Muscle layer of duodenum (tissue), 2 donors: ENCODE results near the gene MSTO1.
A peak's percentile ranks its signal among the peaks of the same experiment; 100 is the strongest.
"Not testable (repeated sequence)": the region's sequence is repeated elsewhere in the genome, so short reads cannot be mapped to it uniquely, and the experiment has no call there.

Experiments used
- H3K27ac ChIP-seq: one replicate; pipeline ENCODE4 v1.7.0; 2013; ENCODE audit warnings: mild to moderate bottlenecking, low read length
- H3K27me3 ChIP-seq: one replicate; pipeline ENCODE4 v1.7.0; 2013; ENCODE audit warnings: low read depth, mild to moderate bottlenecking, control low read depth, low read length
- H3K36me3 ChIP-seq, 2 donors: one replicate each; pipeline ENCODE4 v1.7.0; 2013; ENCODE audit warnings: low read length in 2 of 2, control low read depth in 1 of 2, mild to moderate bottlenecking in 1 of 2; ENCODE audit not compliant: insufficient read depth in 2 of 2, control insufficient read depth in 1 of 2
- H3K4me1 ChIP-seq, 2 donors: one replicate each; pipeline ENCODE4 v1.7.0; 2013; ENCODE audit warnings: low read length in 2 of 2, mild to moderate bottlenecking in 2 of 2, control low read depth in 1 of 2, moderate library complexity in 1 of 2; ENCODE audit not compliant: insufficient read depth in 2 of 2, control insufficient read depth in 1 of 2
- H3K4me3 ChIP-seq, 2 donors: one replicate each; pipeline ENCODE4 v1.7.0; 2013; ENCODE audit warnings: low read length in 2 of 2, low read depth in 1 of 2, mild to moderate bottlenecking in 1 of 2
- H3K9me3 ChIP-seq, 2 donors: one replicate each; pipeline ENCODE4 v1.7.0; 2013; ENCODE audit warnings: low read length in 2 of 2, control low read depth in 1 of 2, mild to moderate bottlenecking in 1 of 2; ENCODE audit not compliant: control insufficient read depth in 1 of 2
- donor health status: healthy.

MSTO1 gene

DNA sequence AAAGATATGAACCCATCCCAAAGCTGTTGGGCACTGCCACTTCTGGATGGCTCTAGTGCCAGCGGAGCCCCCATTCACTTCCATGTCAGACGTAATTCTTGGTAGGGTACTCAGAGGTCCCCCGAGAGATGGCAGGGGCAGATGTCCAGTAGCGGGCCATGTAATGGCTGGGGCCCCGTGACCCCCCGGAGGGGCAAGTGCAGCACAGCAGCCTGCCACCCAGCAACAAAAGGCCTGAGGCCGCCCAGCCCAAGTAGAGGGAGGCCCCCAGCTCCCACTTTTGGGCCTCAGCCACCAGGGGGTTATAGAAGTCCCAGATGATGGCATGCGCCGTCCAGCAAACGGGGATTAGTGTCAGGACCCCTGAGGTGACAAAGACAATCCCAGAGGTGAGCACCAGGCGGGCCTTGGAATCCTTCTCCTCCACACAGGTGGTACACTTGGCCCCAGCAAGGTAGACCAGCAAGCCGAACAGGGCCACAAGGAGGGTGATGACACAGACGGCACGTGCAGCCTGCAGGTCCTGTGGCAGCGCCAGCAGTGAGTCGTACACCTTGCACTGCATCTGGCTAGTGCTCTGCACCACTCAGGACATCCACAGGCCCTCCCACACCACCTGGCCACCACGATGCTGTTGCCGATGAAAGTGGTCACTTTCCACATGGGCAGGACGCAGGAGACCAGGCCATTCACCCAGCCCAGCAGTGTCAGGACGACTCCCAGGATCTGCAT lies 19.3 kb upstream of the MSTO1 start:
- not testable (repeated sequence) for H3K4me1 ChIP-seq, H3K4me3 ChIP-seq, H3K27me3 ChIP-seq, H3K27ac ChIP-seq, H3K36me3 ChIP-seq, H3K9me3 ChIP-seq

DNA sequence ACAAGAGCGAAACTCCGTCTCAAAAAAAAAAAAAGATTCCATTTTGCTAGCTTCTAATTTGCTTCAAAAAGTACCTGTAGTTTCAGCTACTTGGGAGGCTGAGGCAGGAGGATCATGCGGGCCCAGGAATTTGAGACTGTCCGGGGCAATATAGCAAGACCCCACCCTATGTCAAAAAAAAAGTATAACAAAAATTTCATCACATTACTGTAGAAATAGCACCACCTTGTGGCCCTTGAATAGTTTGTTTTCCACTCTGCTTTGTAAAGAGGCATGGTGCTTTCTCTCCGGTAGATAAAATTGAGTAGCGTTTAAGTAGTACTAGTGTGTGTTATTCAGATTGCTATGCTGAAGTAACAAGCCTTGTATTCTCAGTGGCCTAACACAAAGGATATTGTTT lies 18.2 kb upstream of the MSTO1 start:
- H3K36me3 ChIP-seq, result no peaks in the 10 kb centered on the region

DNA sequence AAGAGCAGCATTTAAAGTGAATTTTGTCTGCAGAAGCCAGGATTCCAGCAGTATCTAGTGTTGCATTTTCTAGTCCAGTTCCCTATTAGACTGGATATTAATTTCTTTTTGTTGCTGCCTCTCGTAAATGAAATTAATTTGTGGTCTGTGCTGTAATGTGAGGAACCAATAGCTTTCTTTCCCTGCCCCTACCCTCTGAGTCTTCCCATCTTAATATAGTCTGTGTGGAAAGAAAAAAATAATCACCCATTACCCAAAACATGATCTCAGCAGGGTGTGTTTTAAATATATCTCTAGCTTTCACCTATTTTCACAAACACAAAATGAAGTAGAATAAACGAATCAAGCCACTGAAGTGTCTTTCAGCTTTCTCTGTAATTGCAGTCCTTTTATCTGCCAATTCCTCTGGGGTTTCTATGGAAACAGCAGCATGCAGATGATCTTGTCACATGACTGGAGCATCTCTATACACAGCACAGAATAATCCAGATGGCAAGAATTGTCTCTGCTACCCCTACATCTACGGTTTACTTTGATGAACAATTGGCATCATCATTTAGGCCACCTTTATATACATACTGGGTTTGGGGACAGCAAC lies 14.0 kb upstream of the MSTO1 start:
- H3K9me3 ChIP-seq, H3K27me3 ChIP-seq, H3K4me3 ChIP-seq, H3K27ac ChIP-seq, H3K4me1 ChIP-seq, H3K36me3 ChIP-seq: not testable (repeated sequence)

More for the DNA sequence above, 18.2 kb upstream of the MSTO1 start:
- Histone ChIP-seq H3K27me3 (no peaks in the 10 kb centered on the region), H3K9me3 (no peaks in the 10 kb centered on the region), H3K4me3 (no peak overlapping the region), H3K27ac (no peak overlapping the region), H3K4me1 (peaks cover 0 to 3% of the 10 kb centered on the region in 2 donors)

DNA sequence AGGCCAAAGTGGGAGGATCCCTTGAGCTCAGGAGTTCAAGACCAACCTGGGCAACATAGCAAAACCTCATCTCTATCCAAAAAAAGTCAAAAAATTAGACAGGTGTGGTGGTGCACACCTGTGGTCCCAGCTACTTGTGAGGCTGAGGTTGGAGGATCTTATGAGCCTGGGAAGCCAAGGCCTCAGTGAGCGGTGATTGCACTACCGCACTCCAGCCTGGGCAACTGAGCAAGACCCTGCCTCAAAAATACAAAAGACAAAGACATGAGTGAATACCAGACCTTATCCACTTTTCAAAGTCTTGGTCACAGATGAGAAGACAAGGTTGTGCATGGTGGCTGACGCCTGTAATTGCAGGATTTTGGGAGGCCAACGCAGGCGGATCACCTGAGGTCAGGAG lies 13.2 kb upstream of the MSTO1 start:
- Histone ChIP-seq H3K4me1 (peaks cover 0 to 2% of the 10 kb centered on the region in 2 donors), H3K36me3 (no peaks in the 10 kb centered on the region), H3K27ac (no peak overlapping the region), H3K4me3 (no peak overlapping the region), H3K27me3 (no peaks in the 10 kb centered on the region), H3K9me3 (no peaks in the 10 kb centered on the region)

DNA sequence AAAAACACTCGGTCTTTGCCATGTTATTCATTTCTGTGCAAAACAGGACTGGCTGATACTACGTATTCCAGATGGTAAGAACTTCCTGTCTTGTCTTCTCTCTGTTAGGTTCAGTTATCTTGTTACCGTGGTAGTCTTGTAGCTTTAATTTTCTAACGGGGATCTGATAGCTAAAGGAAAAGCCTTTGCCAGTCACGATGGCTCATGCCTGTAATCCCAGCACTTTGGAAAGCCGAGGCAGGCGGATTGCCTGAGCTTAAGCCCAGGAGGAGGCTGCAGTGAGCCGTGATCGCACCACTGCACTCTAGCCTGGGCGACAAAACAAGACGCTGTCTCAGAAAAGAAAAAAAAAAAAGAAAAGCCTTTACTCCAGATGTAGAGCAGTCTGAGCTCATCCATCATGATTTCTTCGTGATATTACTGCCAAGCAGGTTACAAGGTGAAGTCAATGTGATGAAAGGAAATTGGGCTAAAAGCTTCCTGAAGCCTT lies 11.1 kb upstream of the MSTO1 start:
- H3K27ac ChIP-seq, result no peak overlapping the region
- peak overlapping the region in 1 of 2 donors; percentile 7 for H3K4me3 ChIP-seq

DNA sequence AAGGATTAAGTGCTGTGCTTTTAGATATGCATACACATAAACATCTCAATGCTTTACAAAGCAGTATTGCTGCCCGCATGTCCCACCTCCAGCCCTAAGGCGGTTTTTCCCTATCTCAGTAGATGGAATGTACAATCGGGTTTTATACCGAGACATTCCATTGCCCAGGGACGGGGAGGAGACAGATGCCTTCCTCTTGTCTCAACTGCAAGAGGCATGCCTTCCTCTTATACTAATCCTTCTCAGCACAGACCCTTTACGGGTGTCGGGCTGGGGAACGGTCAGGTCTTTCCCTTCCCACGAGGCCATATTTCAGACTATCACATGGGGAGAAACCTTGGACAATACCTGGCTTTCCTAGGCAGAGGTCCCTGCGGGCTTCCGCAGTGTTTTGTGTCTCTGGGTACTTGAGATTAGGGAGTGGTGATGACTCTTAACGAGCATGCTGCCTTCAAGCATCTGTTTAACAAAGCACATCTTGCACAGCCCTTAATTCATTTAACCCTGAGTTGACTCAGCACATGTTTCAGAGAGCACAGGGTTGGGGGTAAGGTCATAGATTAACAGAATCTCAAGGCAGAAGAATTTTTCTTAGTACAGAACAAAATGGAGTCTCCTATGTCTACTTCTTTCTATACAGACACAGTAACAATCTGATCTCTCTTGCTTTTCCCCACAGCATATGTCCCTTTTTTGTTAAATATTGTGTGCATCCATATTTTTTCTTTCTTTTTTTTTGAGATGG lies 10.0 kb upstream of the MSTO1 start:
- H3K4me1 ChIP-seq, H3K36me3 ChIP-seq, H3K27me3 ChIP-seq, H3K27ac ChIP-seq, H3K4me3 ChIP-seq, H3K9me3 ChIP-seq: not testable (repeated sequence)

More for the DNA sequence above, 11.1 kb upstream of the MSTO1 start:
- Histone ChIP-seq H3K36me3 (no peaks in the 10 kb centered on the region), H3K27me3 (no peaks in the 10 kb centered on the region), H3K4me1 (no peaks in the 10 kb centered on the region), H3K9me3 (no peaks in the 10 kb centered on the region)

DNA sequence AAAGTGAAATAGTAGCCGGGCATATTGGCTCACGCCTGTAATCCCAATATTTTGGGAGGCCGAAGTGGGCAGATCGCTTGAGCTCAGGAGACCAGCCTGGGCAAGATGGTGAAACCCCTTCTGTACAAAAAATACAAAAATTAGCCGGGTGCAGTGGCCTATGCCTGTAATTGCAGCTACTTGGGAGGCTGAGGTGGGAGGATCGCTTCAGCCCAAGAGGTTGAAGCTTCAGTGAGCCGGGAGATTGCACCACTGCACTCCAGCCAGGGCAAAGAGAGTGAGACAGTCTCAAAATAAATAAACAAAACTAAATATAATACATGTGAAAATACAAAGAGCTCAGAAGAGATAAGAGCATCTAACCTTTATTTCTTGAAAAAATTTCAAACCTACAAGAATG lies 2.3 kb upstream of the MSTO1 start:
- H3K27me3 ChIP-seq, result no peaks in the 10 kb centered on the region
- H3K4me1 ChIP-seq, result no peaks in the 10 kb centered on the region

DNA sequence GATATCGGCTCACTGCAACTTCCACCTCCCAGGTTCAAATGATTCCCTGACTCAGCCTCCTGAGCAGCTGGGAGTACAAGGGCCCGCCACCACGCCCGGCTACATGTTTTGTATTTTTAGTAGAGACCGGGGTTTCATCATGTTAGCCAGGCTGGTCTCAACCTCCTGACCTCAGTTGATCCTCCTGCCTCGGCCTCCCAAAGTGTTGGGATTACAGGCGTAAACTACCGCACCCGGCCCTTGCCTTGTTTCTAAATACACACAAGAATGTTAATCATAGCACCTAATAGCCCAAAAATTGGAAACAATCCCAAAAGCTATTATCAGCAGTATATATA lies 1.2 kb upstream of the MSTO1 start:
- Histone ChIP-seq H3K36me3 (peaks cover 0 to 11% of the 10 kb centered on the region in 2 donors), H3K27ac (no peak overlapping the region)

More for the DNA sequence above, 2.3 kb upstream of the MSTO1 start:
- no peak overlapping the region for H3K27ac ChIP-seq
- H3K36me3 ChIP-seq, result peaks cover 0 to 6% of the 10 kb centered on the region in 2 donors
- no peaks in the 10 kb centered on the region for H3K9me3 ChIP-seq
- H3K4me3 ChIP-seq, result no peak overlapping the region

DNA sequence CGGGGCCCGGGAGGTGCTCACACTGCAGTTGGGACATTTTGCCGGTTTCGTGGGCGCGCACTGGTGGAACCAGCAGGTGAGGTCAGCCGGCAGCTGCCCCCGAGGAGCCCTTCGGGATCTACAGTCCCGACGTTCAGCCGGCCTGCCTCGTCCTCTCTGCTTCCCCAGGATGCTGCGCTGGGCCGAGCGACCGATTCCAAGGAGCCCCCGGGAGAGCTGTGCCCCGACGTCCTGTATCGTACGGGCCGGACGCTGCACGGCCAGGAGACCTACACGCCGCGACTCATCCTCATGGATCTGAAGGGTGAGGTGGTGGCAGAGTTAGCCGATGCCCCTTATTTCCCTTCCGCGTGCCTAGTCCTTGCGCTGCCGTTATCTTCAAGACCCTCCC lies 234 bp downstream of the MSTO1 start:
- not testable (repeated sequence) for H3K4me1 ChIP-seq, H3K27me3 ChIP-seq, H3K9me3 ChIP-seq, H3K27ac ChIP-seq
- peak overlapping the region in 1 of 2 donors; percentile 87 for H3K4me3 ChIP-seq
- peaks cover 0 to 11% of the 10 kb centered on the region in 2 donors for H3K36me3 ChIP-seq

More for the DNA sequence above, 1.2 kb upstream of the MSTO1 start:
- no peaks in the 10 kb centered on the region for H3K27me3 ChIP-seq
- H3K9me3 ChIP-seq, result no peaks in the 10 kb centered on the region
- no peaks in the 10 kb centered on the region for H3K4me1 ChIP-seq
- no peak overlapping the region for H3K4me3 ChIP-seq

DNA sequence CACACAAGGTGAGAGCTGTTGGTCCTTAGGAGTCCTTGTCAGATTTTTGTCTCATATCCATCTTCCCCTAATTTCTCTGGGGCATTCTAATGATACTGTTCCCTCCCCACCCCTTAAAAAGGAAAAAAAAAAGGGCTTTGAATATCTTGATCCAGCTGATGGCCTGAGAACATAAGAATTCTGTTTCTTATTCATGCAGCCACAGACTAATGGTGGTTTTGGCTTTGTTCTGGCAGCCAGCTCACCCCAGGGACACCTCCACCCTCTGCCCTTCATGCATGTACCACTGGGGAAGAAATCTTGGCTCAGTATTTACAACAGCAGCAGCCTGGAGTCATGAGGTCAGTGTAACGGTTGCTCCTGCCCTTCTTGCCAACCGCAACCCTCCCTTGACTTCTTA lies 3.2 kb downstream of the MSTO1 start:
- not testable (repeated sequence) for H3K4me1 ChIP-seq, H3K9me3 ChIP-seq, H3K27me3 ChIP-seq, H3K27ac ChIP-seq, H3K4me3 ChIP-seq
- H3K36me3 ChIP-seq, result peaks cover 0 to 11% of the 10 kb centered on the region in 2 donors

DNA sequence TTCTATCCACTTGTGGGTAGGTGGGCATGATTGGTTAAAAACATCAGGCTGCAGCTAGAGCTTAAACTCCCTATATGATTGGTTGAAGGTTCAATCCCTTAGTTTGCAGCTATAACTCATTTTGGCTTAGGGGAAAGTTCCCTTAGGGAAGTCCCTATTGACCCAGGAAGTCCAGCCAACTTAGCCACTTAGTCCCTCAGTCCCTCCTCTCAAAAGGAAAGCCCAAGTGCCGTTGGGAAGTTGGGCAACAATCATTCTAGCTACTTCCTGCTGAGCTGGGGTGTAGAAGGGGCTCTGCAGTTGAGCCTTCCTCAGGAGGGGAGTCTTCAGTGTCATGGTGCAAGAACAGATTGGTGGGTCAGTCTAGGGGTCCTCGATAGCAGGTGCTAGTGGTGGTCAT lies 12.2 kb downstream of the MSTO1 start:
- H3K9me3 ChIP-seq, result no peaks in the 10 kb centered on the region
- no peak overlapping the region for H3K4me3 ChIP-seq
- no peaks in the 10 kb centered on the region for H3K36me3 ChIP-seq
- no peak overlapping the region for H3K27ac ChIP-seq
- no peaks in the 10 kb centered on the region for H3K27me3 ChIP-seq
- no peaks in the 10 kb centered on the region for H3K4me1 ChIP-seq
